Activated CD8-positive, alpha-beta memory T cell treated with anti-CD3 and anti-CD28 coated beads for 4 hours (primary cell): ENCODE data around the gene MED9.
"Not testable (repeated sequence)": the region's sequence is repeated elsewhere in the genome, so short reads cannot be mapped to it uniquely, and the experiment has no call there.

Experiments used
- DNase-seq, 2 donors: peaks; one replicate each; pipeline ENCODE4 v3.0.0-alpha.2; 2020; ENCODE audit warnings: low read depth in 2 of 2

Gene MED9

DNA sequence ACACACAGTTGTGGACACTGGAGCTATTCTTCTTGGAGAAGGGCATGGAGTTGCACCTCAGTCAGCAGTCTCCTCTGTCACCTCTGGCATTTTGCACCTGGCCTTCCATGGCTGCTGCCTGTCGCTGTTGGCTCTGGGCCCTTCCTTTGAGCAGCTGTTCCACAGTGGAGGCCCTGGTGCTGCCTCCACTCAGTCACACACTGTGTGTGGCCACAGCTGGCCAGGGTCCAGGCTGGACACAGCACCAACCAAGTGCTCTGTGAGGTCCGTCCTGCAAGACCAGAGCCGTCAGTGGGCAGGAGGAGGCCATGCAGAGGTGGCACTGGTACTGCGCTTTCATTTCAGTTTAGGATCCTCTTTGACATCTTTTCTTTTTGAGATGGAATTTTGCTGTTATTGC lies 21.6 kb upstream of the MED9 start:
- DNase-seq = no peak

DNA sequence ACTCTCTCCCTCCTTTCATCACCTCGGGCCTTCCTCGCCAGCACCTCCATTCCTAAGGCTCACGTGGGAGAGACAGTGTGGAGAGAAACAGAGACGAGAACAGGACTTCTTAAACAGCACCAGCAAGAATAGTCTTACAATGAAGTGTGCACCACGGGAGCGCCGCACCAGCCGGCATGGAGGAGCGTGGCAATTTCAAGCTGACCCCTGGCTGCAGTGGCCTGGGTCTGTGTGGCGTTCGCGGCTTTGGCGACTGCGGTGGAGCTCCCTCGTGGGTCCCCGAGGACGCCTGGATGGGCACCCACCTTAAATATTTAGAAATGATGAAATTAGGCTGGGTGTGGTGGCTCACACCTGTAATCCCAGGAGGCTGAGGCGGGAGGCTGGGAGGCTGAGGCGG lies 20.5 kb upstream of the MED9 start:
- DNase-seq = no peak

DNA sequence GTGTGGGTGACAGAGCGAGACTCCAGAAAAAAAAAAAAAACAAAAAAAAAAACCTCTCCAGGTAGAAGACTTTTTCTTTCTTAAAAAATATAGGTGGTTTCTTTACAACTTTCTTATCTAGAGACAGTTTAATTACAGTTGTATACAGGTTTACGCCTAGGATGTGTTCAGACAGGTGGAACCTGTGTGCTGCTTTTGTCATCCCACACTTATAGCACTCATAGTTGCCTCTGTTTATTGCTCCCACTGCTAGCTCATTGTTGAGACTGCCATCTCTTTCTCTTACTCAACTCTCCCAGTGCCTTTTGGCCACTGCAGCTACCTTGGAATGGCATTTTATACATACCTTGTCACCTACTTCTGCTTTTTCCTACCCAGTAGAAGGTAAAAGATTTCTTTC lies 19.1 kb upstream of the MED9 start:
- no peak for DNase-seq

DNA sequence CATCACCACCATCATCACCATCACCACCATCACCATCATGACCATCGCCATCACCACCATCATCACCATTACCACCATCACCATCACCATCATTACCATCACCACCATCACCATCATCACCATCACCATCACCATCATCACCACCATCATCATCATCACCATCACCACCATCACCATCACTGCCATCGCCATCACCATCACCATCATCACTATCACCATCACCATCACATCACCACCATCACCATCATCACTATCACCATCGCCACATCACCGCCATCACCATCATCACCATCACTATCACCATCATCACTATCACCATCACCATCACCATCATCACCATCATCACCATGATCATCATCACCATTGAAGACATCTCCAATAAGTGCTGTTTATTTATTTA lies 16.8 kb upstream of the MED9 start:
- no peak for DNase-seq

DNA sequence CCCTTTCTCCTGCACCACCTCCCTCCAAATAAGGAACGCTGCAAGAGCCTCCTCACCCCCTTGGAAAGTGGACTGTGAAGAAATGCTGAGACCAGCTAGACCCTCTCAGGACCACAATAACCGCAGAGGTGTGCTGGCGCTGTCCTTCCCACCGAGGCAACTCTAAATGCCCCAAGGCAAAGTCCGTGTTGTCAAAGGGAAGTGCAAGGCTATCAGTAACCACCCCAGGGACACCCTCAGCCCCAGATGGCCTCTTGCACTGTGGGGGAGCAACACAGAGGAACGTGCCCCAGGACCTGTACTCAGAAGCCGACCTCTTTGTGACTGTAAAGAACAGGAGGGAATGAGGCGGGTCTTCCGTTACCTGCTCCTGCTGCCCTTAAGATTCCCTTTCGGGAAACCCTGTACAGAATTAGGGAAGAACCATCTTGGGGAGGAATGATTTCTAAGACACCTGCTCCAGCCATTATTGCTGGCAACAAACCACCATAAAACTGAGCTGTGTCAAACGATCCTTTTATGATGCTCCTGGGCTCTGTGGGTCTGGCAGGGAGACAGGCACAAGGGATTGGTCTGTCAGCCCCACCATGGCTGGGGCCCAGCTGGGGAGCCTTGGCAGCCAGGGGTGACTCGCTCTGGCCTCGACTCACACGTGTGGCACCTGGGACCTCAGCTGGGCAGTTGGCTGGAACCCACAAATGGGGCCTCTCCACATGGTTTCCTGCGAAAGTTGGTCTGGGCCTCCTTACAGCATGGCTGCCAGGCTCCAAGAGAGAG lies 14.6 kb upstream of the MED9 start:
- DNase-seq = no peak

DNA sequence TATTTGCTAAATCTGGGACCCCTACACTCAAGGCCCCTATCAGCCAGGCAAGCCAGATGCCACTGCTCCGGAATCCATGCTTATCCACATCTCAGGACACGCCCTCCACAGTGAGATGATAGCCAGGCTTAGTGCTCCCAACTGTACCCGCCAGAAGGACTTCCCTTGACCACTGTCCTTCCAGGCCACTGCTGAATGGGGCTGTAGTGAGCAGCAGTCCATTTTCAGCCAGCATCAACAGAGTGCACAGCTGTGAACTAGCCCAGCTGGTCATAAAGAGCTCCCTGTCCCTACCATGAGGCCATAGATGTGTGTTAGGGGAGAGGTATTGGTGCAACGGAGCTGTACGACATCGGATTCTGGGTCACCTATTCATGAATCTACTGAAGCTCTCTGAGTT lies 13.0 kb upstream of the MED9 start:
- DNase-seq = no peak

DNA sequence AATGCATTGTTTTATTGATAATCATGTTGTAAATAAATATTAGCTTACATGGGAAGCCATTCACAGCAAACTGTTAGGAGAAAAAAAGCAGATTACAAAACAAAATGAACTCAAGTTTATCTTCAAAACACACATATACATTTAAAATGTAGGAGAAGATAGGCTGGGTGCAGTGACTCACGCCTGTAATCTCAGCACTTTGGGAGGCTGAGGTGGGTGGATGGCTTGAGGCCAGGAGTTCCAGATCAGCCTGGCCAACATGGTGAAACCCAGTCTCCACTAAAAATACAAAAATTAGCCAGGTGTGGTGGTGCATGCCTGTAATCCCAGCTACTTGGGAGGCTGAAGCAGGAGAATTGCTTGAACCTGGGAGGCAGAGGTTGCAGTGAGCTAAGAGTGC lies 10.9 kb upstream of the MED9 start:
- not testable (repeated sequence) for DNase-seq

DNA sequence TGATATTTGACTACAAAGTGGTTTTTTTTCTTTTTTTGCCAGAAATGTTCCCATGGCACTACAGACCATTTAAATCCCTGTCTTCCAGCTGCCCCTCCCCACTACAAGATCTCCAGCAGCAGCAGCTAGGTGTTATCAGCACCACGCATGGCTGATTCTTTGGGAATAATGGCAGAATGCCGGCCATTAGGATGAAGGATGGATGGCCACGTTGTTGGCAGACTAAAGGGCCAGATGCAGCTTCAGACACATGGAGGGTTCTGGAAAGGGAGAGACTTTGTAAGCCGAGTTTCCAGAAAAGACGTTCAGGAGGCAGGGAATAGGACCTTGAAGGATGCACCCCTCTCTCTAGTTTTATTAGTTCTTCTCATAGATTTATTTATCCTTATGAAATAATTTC lies 10.3 kb upstream of the MED9 start:
- DNase-seq = no peak

DNA sequence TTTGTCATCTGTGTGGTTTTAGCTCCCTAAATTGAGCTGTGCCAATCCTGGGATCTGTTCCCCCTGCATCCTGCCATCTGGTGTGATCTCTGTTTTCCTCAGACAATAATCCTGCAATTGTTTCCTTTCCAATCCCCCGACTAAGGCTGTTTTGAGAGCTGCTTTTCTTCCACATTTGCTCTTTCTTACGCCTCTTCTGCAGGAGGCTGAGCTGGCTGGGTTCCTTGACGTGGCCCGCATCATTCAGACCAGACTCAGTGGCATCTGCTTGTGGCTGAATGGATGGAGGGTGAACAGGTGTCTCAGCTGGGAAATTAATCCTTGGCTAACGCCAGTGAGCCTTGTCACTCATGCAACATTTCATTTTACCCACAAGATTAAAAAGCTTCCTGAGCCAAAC lies 9.8 kb upstream of the MED9 start:
- no peak for DNase-seq

DNA sequence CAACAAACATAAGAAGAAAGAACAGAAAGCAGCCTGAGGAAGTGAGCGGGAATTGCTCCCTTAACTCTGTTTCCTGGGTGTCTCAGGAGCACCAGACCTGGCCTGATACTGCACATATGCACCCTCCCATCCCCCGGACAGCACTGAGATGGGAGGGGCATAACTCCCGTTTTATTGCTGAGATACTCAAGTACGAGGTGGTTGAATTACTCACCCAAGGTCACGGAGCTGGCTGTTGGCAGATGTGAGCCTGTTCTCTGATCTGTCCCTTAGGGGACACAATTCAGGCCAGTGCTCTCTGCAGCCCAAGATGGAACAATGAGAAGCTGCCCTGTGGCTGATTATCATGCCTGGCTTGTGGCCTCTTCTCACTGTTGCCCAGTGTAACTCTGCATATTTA lies 9.1 kb upstream of the MED9 start:
- no peak for DNase-seq

DNA sequence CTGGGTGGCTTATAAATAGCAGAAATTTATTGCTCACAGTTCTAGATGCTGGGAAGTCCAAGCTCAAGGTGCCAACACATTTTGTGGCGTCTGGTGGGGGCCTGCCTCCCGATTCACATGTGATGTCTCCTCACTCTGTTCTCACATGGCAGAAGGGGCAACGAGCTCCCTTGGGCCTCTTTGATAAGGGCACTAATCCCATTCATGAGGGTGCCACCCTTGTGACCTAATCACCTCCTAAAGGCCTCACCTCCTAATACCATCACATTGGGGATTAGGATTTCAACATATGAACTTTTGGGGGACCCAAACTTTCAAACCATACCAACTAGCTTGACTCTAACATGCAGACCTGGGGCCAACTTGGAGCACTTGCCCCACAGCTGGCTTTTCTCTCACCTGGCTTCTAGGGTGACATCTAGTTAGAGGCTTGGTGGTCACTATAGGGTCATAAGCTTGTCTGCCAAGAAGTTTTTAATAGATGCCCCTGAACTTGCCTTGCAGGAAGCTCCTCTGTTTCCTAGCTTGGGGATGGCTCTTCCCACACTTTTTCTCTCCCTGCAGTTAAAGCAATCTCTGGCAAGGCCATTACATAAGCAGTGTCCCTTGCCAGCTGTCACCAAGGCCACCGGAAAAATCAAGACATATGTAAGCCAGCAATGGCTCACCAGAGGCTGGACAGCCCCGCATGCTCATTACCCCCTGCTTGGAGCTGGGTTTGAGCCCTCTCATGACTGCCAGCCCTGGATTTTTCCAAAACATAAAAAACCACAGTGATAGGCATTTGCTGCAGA lies 8.4 kb upstream of the MED9 start:
- DNase-seq = no peak

DNA sequence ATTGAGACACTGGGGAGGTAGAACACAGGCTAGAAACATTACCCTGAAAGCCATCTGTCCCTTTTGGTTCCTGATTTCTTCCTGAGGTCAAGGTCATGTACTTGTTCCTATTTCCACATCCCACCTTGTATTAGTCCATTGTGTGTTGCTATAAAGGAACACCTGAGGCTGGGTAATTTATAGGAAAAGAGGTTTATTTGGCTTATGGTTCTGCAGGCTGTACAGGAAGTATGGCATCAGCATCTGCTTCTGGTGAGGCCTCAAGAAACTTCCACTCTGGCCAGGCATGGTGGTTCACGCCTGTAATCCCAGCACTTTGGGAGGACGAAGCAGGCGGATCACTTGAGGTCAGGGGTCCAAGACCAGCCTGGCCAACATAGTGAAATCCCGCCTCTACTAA lies 7.4 kb upstream of the MED9 start:
- no peak for DNase-seq

DNA sequence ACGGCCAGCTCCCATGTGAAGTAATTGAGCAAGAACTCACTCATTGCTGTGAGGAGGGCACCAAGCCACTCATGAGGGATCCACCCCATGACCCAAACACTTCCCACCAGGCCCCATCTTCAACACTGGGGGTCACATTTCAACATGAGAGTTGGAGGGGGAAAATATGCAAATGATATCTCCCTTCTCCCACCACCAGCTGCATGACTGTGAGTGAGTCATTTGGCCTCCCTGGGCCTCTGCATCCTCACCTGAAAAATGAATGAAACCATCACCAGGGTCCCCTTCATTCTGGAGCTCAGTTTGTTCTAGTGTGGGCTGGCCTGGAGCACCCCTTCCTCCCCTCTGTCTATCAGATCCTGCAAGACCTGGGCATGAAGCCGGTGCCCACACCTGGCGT lies 6.8 kb upstream of the MED9 start:
- DNase-seq = no peak

DNA sequence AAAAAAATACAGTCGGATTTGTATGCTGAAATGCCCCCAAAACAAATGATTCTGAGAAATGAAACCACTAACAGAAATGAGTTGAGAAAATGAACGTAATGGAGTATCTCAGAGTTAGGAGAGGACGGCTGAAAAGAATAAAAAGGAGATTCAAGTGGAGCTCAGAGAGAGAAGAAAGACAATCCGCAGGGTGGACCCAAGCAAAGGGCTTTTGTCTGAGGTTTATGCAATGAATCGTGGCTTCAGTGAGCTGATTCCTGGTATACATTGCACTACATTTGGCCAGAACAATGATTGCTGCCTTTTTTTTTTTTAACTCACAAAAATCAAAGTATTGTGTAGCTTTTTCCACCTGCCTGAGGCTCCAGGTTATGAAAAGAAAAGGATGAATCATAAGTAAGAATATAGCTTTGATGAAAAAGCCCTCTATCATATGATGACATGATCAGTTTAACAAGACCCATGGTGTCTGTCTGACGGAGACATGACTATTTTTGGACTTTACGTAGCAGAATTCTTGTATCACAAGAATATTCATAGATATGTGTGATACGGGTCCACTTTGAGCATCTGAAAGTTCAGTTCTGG lies 4.4 kb upstream of the MED9 start:
- DNase-seq = no peak

DNA sequence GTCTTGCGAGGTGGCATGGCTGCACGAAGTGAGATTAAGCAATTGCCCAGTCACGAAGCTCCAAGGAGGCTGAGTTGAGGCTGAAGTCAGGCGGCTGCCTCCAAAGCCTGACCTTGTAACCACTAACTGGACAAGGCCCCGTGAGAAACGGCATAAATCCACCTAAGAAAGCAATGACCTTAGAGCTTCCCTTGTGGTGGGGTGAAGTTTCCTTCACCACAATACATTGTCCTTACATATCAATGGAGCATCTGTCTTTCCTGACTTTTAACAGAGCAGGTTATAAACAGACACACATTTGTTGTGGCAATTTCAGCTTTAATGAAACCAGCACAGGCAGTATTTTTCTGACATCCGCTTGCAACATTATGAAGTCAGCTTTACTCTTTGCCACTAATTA lies 2.5 kb upstream of the MED9 start:
- no peak for DNase-seq

DNA sequence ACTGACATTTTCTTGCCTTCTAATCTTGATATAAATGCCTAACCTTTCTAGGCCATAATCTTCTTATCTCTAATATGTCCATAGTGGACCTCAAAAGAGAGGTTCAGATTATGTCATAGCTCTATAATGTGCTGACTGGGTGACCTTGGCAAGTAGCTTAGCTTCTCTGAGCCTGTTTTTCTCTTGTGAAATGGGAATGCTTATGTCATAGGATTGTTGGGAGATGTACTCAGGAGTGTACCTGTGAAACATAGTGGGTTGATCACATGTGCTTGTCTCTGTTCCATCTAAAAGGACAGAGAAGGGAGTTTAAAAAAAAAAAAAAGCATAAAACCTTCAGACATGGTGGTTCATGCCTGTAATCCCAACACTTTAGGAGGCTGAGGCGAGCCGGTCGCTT lies 2.4 kb downstream of the MED9 start:
- DNase-seq = no peak

DNA sequence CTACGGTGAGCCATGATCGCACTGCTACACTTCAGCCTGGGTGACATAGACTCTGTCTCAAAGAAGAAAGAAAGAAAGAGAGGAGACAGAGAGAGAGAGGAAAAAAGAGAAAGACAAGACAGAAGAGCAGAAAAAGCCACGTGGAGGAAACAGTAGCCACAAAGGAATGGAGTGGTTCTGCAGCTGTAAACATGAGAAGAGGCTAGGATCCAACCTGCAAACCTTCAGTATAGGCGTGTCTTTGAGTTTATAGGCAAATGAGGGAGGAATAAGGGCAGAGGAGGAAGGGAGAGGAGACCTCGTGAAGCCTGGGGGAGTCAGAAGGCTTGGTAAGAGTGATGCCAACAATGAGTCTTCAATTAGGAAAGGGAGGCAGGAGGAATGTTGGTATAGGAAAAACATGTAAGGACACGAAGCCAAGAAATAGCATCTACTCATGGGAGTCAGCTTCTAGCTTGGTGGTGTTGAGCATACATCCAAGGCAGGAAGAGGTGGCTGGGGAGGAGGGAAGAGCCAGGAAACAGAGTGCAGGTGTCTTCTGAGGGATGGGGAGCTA lies 3.9 kb downstream of the MED9 start:
- DNase-seq = no peak

DNA sequence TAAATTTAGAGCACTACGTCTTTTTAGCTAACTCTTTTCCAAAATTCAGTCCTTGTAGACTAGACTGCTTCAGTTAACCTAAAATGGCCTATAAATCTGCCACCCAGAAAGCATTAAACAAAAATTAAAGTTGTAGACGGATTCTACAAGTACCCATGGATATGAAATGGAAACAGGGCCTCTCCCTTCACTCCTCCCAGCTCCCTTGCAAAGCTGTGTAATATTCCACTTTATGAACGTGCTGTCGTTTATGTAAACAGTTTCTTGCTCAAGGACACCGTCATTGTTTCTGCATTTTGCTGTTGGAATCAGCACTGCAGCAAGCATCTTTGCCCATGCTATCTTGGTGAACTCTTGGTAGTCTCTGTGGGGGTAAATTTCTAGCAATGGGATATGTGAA lies 5.1 kb downstream of the MED9 start:
- no peak for DNase-seq

DNA sequence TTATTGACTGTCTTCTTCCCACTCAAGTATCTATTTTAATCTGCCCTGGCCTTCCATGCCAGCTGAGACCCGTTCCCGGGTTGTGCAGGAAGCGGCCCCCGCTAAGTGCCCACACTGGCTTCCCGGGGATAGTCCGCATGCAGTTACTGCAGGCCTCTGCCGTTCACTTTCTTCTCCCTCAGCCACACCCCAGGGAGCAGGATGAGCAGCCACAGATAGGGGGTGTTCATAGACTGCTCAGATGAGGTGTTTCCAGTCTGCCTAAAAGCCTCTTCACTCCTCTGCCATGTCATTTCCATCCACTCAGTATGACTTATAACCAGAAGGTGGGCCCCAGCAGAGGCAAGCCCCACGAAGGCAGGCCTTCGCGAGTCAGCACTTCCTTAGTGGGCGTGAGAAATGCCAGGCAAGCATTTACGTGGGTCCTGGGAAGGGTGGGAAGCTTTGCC lies 7.7 kb downstream of the MED9 start:
- no peak for DNase-seq

DNA sequence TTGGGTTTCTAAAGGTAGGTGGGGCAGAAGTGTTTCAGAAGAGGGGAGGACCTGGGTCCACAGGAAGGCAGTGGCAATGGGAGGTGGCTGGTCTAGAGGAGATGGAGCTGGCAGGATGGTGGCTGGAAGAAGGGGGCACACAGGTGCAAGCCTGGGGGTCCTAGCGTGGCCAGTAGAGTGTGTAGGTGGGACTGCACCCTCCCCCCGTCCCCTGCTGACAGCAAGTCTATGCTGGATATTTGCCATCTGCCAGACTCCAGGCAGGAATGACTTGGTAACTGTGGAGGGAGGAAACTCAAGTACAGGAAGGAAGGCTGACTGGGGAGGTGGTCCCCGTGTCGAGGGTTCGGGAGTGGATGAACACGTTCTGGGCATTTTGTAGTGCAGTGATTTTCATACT lies 8.6 kb downstream of the MED9 start:
- no peak for DNase-seq

DNA sequence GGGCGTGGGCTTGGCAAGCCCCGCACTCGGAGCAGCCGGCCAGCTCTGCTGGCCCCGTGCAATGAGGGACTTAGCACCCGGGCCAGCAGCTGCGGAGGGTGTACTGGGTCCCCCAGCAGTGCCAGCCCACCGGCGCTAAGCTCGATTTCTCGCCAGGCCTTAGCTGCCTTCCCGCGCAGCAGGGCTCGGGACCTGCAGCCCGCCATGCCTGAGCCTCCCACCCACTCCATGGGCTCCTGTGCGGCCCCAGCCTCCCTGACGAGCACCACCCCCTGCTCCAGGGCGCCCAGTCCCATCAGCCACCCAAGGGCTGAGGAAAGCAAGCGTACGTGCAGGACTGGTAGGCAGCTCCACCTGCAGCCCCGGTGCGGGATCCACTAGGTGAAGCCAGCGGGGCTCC lies 9.6 kb downstream of the MED9 start:
- DNase-seq = not testable (repeated sequence)

DNA sequence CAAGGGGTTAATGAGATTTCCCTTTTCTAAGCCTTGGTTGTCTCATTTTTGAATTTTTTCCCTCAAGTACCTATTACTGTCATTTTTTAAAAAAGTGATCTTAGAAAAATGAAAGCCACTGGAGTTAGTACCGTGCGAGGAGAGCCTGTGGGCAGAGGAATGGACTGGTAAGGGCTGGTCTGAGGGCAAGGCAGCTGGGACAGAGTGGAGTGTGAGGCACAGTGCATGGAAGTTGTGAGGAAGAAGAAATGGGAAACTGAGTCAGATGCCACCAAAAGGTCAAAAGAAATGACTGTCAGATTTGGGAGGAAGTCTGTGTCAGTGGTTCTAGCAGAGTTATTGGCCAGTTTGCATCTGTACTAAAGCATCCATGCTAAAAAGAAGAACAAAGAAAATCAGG lies 11.2 kb downstream of the MED9 start:
- DNase-seq = no peak

DNA sequence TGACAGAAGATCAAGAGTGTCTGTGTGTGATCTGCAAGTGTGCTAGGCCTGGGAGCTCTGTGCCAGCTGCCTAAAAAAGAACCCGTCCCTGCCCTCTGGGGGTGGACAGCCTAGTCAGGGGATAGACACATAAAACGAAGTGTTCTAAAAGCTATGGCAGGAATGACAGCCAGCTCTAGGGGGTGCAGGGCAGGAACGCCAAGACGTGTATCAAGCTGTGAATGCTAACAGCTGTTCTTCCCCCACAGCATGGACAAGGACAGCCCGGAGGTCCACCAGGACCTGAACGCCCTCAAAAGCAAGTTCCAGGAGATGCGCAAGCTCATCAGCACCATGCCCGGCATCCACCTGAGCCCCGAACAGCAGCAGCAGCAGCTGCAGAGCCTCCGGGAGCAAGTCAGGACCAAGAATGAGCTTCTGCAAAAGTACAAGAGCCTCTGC lies 14.3 kb downstream of the MED9 start:
- DNase-seq = no peak
